CD4-positive, alpha-beta T cell treated with Interleukin-4 for 1 hour (primary cell): ENCODE measurements around the gene TRAPPC10.

Experiments used
- DNase-seq, 2 donors: peaks; one replicate each; pipeline ENCODE4 v3.0.0-alpha.2; 2020 to 2022

The TRAPPC10 gene

DNA sequence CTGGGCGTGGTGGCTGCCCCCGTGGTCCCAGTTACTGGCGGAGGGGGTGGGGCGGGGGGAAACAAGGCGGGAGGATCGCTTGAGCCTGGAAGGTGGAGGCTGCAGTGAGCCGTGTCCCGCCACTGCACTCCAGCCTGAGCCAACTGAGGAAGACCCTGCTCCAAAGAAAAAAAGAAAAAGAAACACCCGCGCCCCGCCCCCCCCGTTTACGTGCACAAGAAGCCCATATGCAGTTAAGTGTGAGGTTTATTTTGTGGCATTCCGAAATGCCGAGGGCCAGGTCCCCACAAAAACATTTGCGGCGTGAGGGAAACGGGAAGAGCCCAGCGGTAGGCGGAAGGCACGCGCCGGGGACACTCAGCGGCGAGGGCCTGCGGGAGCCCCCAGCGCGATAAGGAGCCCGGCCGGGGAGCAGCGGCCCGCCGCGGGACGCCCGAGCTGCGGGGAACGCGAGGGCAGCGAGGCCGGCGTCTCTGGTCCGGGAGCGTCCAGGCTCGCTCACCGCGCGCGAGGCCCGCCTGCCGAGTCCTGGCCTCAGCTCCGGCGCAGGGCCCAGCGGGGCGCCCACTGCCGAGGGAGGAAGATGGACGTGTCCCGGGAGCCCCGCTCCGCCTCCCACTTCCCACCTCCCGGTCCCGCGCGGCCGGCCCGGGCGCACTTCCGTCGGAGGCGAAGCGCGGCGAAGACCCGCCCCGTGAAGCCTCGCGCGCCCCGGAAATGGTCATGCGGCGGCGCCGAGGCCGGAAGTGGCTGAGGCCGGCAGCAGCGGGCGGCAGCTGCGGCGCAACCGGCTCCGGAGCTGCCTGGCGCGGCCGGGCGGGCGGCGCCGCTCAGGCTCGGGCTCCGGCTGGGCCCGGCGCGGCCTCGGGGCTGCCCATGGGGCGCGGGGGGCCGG is at the start of gene TRAPPC10:
Gene TRAPPC10, plus strand, starts transcription at position 731 of the 895 bp plus-strand sequence. CDS start 185 bp downstream, outside the sequence.
- peak; percentile 75 to 79 for DNase-seq

- no peak for DNase-seq
Measured at GRCh38 chr21:43965911-43966585, 46.1 kb upstream of the TRAPPC10 start.

GRCh38 chr21:43966946-43967512 is 45.1 kb upstream of the TRAPPC10 start:
- no peak for DNase-seq

GRCh38 chr21:43967981-43968380 is 44.1 kb upstream of the TRAPPC10 start:
- no peak for DNase-seq

DNA sequence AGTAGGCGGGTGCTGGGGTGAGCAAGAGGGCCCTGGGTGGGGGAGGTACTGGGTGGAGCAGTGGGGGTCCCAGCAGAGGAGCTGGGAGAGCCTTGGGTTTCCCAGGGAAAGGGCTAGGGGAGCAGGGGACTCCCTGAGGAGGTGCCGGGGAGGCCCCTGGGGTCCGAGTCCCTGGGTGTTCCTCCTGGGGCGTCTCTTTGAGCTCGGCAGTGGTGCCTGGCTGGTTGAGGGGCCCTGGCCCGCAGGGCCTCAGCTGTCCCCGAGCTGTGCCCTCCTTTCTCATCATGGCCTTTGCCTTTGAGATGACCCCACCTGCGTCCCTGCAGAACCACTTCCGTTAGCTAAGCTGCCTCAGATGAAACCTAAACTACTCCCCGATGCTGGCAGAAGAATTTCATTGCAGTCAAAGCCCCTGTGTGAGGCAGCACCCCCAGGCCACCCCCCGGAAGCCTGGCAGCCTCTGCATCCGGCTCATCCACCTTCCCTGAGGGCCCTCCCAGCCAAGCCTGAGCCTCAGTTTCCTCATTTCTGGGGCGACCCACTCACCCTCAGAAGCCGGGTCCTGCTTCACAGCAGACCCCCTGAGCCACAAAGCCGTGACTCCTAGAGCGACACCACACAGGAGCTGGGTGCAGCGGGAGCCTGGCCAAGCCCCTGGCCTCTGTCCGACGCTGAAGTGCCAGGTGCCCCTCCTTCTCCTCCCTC is 43.5 kb upstream of the TRAPPC10 start:
- no peak for DNase-seq

DNA sequence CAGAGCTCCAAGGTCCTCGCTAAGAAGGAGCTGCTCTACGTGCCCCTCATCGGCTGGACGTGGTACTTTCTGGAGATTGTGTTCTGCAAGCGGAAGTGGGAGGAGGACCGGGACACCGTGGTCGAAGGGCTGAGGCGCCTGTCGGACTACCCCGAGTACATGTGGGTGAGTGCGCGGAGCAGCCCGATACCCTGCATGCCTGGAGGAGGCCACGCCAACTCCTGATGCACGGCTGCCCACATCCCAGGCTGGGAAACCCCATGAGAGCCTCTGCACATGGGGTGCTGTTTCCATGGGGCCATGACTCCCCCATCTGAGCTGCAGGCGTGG is 43.0 kb upstream of the TRAPPC10 start:
- DNase-seq: no peak

GRCh38 chr21:43970551-43970950 is 41.6 kb upstream of the TRAPPC10 start:
- no peak for DNase-seq

DNA sequence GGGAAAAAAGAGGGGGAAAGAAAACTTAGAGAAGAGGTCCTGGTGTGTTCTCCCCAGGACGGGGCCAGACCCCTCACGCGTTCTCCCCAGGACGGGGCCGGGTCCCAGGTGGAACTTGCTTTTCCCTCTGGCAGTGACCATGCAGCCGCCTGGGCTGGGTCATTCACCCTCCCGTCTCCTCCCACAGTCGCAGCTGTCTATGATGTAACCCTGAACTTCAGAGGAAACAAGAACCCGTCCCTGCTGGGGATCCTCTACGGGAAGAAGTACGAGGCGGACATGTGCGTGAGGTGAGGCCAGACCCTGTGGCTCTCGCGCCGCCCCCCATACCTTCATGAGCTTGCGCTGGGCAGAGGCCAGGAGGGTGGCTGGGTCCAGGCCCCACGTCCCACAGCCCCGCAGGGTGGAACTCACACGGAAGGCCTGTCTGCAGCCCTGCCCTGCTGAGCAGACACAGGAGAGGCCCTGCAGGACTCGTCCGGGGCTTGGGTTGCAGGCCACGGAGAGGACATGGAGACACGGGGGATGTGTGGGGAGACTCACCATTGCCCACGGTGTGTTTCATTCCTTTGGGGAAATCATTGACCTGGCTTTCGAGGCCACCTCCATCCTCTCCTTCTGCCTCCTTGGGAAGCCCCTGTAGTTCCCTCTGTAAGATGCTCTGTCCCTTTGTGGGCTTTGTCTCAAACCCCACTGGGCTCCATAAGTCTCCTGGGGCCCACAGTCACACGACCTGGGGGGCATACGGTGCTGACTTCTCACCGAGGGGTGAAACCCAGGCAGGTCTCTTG is 40.7 kb upstream of the TRAPPC10 start:
- DNase-seq: no peak

DNA sequence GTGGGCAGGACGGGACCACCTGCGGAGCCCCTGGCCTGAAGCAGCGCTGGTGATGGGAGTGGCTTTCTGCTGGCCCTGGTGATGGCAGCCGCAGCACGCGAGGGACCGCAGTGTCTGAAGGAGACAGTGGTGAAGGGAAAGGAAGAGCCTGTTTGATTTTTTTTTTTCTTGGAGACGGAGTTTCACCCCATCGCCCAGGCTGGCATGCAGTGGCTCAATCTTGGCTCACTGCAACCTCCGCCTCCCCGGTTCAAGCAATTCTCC is 40.2 kb upstream of the TRAPPC10 start:
- DNase-seq: no peak

GRCh38 chr21:43972850-43973633 is 39.1 kb upstream of the TRAPPC10 start:
- no peak for DNase-seq

DNA sequence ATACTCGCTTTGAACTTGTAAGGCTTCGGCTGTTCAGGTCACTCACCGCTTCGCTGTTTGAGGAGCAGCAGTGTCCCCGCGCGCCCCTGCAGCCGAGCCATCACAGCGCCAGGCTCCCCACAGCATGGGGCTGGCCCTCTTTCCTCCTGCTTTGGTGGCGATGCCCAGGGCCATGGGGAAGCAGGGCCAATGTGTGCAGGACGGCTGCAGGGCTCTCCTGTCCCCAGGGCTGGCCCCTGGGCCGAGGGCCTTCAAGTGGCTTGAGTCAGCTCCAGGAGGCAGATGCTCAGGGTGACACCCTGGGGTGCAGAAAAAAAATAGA is 38.5 kb upstream of the TRAPPC10 start:
- DNase-seq: no peak

- DNase-seq: no peak
Measured at GRCh38 chr21:43974791-43975468, 37.2 kb upstream of the TRAPPC10 start.

DNA sequence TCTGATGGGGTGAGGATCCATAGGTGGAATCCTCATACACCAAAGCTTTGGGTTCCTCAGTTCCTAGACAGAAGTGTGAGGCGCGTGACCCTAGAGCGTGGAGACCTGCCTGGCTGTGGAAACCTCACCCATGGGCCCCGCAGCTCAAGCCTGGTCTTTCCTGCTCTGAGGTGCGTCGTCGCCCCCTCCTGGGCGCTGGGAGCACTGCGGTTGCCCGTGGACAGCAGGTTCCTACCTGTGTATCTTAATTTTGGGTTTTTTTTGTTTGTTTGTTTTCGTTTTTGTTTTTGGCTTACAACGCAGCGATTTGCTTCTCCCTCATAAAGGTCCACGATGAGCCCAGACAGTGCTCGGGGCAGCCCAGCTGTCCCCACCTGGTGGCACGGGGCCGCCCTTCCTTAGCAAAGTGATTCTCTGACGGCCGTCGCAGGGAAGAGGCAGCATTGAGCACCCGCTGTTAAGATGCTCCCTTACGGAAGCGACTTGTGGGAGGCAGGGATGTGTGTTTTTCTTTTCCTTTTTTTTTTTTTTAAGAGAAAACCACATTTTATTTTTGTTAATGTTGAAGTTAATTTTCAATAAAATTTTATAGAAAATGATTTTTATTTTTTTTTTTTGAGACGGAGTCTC is 36.5 kb upstream of the TRAPPC10 start:
- DNase-seq: peak; percentile 80

DNA sequence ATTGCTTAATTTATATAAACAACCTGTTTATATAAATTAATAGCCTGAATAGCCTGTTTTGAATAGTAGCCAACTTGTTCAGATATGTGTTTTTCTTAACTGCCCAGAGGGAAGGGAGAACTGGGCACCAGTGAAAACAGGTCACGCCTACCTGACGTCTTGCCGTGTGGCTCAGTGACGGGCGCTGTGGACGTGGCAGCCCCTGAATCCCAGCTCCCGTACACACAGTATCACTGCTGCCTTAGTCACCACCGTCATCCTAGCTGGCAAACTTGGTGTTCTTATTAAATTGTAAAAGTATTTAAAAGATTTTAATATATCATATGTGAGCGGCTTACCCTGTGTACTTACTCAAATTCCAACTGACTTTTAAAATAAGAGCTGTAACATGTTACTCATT is 35.4 kb upstream of the TRAPPC10 start:
- DNase-seq: no peak

DNA sequence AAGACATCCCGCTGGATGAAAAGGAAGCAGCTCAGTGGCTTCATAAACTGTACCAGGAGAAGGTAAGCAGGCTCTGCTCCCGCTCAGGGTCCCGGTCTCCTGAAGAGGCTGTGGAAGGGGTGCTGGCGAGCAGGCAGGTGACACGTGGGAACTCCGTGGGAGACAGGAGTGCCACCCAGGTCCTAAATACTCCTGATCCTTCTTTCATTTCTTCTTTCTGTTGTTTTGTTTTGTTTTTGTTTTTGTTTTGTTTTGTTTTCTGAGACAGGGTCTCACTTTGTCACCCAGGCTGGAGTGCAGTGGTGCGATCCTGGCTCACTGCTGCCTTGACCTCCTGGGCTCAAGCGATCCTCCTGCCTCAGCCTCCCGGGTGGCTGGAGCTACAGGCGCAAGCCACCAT is 34.0 kb upstream of the TRAPPC10 start:
- DNase-seq: no peak

- no peak for DNase-seq
Measured at GRCh38 chr21:43979654-43980053, 32.5 kb upstream of the TRAPPC10 start.

DNA sequence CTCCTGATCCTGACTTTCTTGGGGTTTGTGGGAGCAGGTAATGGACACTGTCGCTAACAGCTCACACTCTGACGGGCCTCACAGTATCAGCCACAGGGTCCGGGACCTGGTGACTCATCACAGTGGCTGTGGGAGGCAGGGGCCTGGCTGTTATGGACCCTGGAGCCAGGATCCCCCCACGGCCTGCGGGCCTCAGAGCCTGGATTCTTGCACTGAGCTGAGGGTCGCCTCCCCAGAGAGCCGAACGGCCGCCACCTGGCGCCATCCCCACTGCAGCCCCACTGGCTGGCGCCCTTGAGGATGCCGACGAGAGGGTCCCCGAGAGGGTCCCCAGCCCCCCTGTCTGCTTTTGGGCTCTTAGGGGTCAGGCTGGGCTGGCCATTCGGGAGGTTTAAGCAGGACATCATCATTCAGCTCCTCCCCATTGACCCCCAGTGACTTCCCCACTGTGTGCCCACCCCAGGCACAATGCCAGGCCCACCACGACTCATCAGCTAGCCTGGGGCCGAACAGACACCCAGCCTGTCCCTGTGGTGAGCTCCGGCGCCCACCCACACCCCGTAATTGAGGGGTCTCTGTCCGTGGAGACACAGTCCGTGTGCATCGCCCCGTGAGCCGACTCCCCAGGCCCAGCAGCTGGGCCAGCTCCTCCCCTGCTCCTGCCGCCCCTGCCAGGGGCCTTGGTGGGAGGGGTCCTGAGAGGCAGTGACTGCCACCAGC is 30.8 kb upstream of the TRAPPC10 start:
- DNase-seq: no peak

GRCh38 chr21:43981871-43982210 is 30.3 kb upstream of the TRAPPC10 start:
- no peak for DNase-seq

DNA sequence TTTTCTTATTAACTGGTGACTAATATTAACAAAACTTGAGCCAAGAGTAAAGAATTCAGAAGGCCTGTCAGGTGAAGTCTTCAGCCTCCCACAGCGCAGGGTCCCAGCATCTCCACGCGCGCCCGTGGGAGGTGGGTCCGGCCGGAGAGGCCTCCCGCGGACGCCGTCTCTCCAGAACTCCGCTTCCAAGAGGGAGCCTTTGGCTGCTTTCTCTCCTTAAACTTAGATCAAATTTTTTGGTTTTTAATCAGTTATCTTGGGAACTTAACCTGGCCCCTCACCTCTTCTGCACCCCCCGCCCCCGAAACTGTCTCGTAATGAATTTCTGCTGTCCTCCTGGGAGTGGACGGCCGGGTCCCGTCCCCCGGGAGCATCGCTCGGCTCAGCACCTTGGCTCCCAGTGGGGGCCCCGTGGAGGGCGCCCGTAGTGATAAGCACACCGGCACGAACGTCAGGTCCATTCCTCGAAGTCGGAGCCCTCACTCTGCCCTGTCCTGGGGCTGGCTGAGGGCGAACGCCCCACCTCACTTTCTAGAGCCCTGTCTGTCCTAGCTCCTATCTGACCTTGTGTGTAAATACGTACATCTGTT is 29.5 kb upstream of the TRAPPC10 start:
- DNase-seq: no peak

DNA sequence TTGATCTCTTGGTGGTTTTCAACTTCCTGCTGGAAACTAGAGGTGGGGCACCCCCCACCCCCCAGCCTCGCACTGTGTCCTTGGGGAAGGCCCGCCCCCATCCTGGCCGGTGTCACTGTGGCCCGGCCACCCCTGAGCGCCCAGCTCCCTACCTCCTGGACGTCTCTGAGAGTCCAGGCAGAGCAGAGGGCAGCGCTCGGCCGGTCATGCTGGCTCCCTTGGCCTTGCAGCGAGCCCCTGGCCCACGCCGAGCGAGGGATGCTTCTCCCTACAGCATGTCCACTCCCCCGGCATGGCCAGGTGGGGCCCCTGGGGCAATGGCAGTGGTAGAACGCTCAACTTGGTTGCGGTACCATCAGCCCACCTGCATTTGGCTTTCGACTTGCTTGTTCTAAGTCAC is 28.7 kb upstream of the TRAPPC10 start:
- no peak for DNase-seq
